ENCODE results near the gene ACAD11.

DNA sequence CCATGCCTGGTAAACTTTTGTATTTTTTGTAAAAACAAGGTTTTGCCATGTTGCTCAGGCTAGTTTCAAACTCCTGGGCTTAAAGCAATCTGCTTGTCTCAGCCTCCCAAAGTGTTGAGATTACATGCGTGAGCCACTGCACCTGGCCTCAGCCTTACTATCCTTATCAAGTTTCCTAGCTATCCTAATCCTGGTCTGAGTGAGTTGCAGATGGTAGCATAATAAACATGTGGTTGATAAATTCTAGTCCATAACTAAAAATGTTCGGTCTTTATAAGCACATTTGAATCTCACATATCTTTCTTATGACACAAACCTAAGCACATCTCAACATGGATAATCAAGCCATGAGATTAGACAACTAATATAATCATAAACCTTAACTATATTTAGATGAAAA is 44.1 kb upstream of the ACAD11 start:
- TF ChIP-seq, protein P1, sequence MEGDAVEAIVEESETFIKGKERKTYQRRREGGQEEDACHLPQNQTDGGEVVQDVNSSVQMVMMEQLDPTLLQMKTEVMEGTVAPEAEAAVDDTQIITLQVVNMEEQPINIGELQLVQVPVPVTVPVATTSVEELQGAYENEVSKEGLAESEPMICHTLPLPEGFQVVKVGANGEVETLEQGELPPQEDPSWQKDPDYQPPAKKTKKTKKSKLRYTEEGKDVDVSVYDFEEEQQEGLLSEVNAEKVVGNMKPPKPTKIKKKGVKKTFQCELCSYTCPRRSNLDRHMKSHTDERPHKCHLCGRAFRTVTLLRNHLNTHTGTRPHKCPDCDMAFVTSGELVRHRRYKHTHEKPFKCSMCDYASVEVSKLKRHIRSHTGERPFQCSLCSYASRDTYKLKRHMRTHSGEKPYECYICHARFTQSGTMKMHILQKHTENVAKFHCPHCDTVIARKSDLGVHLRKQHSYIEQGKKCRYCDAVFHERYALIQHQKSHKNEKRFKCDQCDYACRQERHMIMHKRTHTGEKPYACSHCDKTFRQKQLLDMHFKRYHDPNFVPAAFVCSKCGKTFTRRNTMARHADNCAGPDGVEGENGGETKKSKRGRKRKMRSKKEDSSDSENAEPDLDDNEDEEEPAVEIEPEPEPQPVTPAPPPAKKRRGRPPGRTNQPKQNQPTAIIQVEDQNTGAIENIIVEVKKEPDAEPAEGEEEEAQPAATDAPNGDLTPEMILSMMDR (IDR thresholded peaks at IDR 0.05) = no peak
- no peak for TF ChIP-seq POLR2A (IDR thresholded peaks at IDR 0.05)

All from lower leg skin (tissue), 3 donors.